Lower leg skin (tissue), 3 donors: ENCODE measurements around the gene NOM1.

Experiments used
- CTCF ChIP-seq, 3 donors: fragments of 450-650 bp; IDR thresholded peaks; one replicate each; pipeline ENCODE4 v1.5.1; 2016; ENCODE audit warnings: antibody characterized with exemption in 3 of 3, mild to moderate bottlenecking in 3 of 3, moderate library complexity in 2 of 3
- POLR2A ChIP-seq, 2 donors: fragments of 450-650 bp; IDR thresholded peaks; one replicate each; pipeline ENCODE4 v1.6.1; 2016 to 2017; ENCODE audit warnings: antibody characterized with exemption in 2 of 2, mild to moderate bottlenecking in 1 of 2, moderate library complexity in 1 of 2

- TF ChIP-seq POLR2A (IDR thresholded peaks at IDR 0.05) (no peak), CTCF (IDR thresholded peaks at IDR 0.05) (no peak)
Measured at GRCh38 chr7:156942708-156943090, 6.8 kb upstream of the NOM1 start.
